CD4-positive, alpha-beta T cell treated with Interleukin-15 for 1 hour (primary cell): ENCODE measurements around the gene BDKRB2.
A peak's percentile ranks its signal among the peaks of the same experiment; 100 is the strongest.
"Not testable (repeated sequence)": the region's sequence is repeated elsewhere in the genome, so short reads cannot be mapped to it uniquely, and the experiment has no call there.

ENCODE experiments used
- DNase-seq: peaks from one replicate; pipeline ENCODE4 v3.0.0-alpha.2; 2020

BDKRB2 gene

GRCh38 chr14:96229315-96229714 is 24.7 kb downstream of the BDKRB2 start:
- no peak for DNase-seq

- no peak for DNase-seq
Observed at GRCh38 chr14:96231056-96231455, 26.4 kb downstream of the BDKRB2 start.

- no peak for DNase-seq
Observed at GRCh38 chr14:96231526-96232130, 27.0 kb downstream of the BDKRB2 start.

- no peak for DNase-seq
Observed at GRCh38 chr14:96232506-96232905, 27.9 kb downstream of the BDKRB2 start.

GRCh38 chr14:96233661-96234060 is 29.0 kb downstream of the BDKRB2 start:
- no peak for DNase-seq

- no peak for DNase-seq
Observed at GRCh38 chr14:96235426-96235825, 30.8 kb downstream of the BDKRB2 start.

- DNase-seq: no peak
Observed at GRCh38 chr14:96237641-96238040, 33.0 kb downstream of the BDKRB2 start.

- DNase-seq: no peak
Observed at GRCh38 chr14:96238676-96239265, 34.1 kb downstream of the BDKRB2 start.

GRCh38 chr14:96239711-96240141 is 35.1 kb downstream of the BDKRB2 start:
- DNase-seq: no peak

GRCh38 chr14:96240641-96241040 is 36.0 kb downstream of the BDKRB2 start:
- no peak for DNase-seq

- no peak for DNase-seq
Observed at GRCh38 chr14:96242126-96242525, 37.5 kb downstream of the BDKRB2 start.

GRCh38 chr14:96243785-96244184 is 39.1 kb downstream of the BDKRB2 start:
- no peak for DNase-seq

- DNase-seq: not testable (repeated sequence)
Observed at GRCh38 chr14:96245074-96245473, 40.4 kb downstream of the BDKRB2 start.

- DNase-seq: no peak
Observed at GRCh38 chr14:96245710-96246538, 41.3 kb downstream of the BDKRB2 start.

GRCh38 chr14:96246539-96246847 is 41.9 kb downstream of the BDKRB2 start:
- no peak for DNase-seq

- no peak for DNase-seq
Observed at GRCh38 chr14:96247031-96247430, 42.4 kb downstream of the BDKRB2 start.

GRCh38 chr14:96249029-96249428 is 44.4 kb downstream of the BDKRB2 start:
- peak; percentile 46 for DNase-seq

GRCh38 chr14:96250485-96250884 is 45.8 kb downstream of the BDKRB2 start:
- DNase-seq: no peak

GRCh38 chr14:96251656-96252155 is 47.1 kb downstream of the BDKRB2 start:
- DNase-seq: no peak

GRCh38 chr14:96252323-96252998 is 47.8 kb downstream of the BDKRB2 start:
- no peak for DNase-seq

GRCh38 chr14:96252999-96253539 is 48.4 kb downstream of the BDKRB2 start:
- no peak for DNase-seq

GRCh38 chr14:96254687-96255086 is 50.0 kb downstream of the BDKRB2 start:
- no peak for DNase-seq
